T-helper 22 cell (primary cell): ENCODE results near the gene LRRC9.
"Not testable (repeated sequence)": the region's sequence is repeated elsewhere in the genome, so short reads cannot be mapped to it uniquely, and the experiment has no call there.

Experiments
- DNase-seq: peaks from one replicate; pipeline ENCODE4 v3.0.0-alpha.2; 2020; ENCODE audit warnings: low read depth

LRRC9 gene

DNA sequence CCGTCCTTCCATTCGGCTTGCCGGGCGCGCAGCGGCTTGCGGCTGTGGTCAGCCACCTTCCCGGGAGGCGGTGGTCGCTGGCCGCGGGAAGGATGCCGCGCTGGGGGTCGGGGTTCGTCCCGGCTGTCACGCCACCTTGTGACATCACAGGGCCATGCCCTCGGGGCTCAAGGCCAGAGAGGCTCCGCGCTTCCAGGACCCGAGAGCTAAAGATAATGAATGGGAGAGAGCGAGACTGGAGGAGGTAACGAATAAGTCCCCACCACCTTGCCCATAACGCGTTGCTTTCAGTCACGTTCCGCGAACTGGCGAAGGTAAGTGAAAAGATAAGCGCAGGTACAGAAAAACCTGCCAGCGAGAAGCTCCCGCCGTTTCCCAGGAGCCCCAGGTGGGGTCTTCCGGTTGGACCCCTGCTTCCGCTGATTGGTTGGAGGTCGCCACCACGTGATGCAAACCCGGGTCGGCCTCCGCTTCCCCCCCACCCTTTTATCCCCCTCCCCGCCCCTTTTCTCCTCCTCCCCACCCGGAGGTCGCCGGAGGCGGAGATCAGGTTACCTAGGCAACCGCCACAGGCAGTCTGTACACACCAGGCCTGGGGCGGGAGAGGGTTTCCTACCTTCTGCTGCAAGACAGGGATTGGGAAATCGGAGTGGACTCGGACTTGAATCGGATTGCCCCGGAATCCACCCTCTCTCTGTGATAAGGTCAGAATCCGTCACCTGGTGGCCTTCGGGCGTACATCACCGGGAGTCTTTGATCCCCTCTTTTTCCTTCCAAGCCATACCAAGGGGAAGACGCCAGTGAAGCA, at the start of gene LRRC9:
TSS of gene LRRC9 (plus strand) at position 575 of the 808 bp plus-strand sequence.
- DNase-seq, result no peak

DNA sequence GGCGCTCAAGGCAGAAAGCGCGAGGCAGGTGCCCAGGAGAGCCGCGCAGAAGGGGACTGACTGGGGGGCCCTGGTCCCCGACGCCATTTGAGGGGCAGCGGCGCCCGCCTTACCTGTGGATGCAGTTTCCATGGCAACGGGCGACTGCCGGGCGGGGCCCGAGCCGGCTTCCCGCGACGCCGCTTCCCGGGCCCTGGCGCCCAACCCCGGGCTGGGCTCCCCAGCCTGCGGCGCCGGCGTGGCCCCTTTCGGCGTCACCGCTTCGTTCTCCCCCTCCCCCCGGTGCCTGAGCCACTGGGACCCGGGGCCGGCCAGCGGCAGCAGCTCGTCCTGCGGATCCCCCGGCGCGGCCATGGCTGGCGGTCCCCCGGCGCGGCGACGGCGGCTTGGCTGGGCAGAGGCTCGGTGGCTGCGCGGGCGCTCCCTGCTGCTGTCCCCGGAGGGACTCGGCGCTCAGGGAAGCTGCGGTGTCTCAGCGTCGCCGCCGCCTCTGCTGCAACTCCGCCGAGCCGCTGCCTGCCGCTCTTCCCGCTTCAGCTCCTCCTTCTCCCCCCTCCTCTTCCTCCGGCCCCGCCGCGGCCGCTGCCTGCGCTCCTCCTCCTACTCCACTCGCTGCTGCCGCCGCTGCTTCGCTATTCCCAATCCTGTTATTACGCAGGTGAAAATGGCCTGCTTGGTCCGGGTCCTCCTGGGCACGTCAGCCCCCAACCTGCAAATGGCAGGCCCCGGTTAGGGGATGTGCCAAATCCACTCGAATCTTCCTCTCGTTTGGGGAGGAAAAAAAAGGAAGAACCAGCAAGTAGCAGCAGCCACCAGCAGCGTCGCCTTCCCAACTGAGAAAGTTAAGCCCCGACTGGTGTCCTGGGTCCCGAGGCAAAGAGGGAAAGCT, 49.4 kb upstream of the LRRC9 start, which contains the start of gene RTN1:
TSS of gene RTN1 (minus strand) at position 500 of the 889 bp plus-strand sequence. CDS start at position 354, 146 bp downstream.
- no peak for DNase-seq

DNA sequence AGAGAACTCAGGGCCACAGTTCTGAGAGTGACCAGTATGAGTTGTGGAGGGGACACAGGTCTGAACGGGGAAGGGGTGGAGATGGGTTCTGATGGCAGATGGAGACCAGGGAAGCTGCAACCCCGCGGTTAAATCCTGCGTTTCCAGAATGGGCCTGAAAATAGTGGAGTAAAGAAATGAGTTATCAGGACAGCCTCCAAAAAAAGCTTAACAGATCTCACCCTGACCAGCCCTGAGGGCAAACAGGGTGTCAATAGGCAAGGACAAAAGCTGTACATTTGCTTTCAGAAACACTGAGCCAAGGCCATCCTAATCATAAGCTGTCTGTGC, 48.8 kb upstream of the LRRC9 start:
- no peak for DNase-seq

DNA sequence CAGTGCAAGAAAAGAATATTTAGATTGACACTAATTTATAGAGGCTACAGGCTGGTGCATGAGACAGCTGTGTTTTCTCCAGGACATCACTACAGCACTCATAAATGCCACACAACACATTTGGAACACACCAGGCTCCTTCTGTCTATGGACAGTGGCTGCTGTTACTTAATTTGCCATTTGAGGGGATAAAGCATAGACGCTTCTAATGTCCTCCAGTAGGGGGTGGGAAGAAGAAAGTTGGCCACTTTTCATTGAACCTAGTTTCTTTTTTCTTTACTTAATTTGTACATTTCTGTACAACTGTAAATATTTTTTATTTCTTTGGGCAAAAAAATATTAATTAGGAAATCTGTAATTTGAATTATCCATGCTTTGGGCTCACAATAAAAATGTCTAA, 37.0 kb upstream of the LRRC9 start:
- DNase-seq, result no peak

DNA sequence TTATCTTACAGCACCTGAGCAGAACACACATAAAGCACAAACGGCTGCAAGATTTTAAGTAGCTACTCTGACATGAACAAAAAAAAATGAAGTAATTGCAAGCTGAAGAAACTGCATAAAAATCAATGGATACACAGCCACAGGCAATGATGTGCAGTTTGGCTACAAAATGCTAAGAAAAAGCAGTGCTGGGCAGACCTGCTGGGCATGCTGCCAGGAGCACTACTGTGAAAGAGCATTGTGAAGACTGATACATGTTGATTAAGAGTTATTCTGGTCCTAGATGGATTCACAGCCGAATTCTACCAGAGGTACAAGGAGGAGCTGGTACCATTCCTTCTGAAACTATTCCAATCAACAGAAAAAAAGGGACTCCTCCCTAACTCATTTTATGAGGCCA, 29.3 kb upstream of the LRRC9 start:
- DNase-seq, result no peak

DNA sequence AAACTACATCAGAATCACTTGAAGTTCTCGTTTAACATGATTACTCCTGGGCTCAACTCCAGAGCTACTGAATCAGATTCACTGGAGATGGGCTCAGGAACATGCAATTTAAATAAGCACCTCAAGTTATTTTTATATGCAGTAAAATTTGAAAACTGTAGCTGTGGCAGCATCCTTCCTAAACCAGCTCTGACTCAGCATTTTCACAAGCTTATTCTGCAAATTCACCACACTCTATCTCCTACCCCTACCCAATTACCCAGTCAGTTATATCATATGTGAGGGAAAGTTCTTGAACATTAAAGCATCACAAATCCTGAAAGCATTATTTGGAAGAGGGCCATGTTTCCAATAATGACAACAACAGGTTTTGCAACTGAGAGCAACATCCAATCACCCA, 24.2 kb upstream of the LRRC9 start:
- DNase-seq, result no peak

DNA sequence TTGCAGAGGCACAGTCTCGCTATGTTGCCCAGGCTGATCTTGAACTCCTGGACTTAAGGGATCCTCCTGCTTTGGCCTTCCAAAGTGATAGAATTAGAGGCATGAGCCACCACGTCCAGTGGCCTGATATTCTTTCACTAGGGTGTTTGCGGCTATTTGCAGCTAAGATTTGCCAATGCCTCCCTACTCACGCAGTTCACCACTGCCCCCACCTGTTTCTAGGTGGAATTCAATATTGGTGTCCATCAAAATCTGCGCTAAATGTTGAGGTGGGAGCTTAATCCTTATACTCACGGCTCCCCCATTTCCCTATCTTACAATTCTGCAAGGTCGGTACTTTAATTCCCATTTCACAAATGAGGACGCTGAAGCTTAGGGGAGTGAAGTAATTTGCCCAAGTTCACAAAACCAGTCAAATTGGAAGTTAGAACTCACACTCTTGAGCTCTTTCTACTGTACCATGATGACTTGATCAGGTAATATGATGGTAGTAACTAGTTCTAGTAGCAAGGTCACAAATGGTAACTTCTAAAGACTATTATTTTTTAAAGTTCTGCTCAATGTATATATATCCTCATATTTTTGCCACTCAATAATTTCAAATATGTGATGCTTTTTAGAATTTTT, 22.1 kb upstream of the LRRC9 start:
- DNase-seq, result no peak

DNA sequence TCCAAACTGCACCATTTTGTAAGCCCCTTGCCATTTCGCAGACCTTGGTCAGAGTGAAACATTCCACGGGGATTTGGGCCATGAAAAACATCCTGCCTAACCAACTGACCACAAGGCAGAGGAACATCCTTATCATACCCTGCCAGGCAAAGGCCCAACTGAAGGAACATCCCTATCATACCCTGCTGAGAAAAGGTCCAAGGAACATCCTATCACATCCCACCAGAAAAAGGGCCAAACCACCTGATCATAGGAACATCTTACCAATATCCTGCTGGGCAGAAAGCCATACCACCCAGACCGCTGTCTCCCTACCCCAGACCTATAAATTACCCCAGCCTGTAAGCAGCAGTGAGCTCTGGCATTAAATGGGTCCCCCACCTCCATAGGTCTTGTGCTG, 19.4 kb upstream of the LRRC9 start:
- DNase-seq, result no peak

DNA sequence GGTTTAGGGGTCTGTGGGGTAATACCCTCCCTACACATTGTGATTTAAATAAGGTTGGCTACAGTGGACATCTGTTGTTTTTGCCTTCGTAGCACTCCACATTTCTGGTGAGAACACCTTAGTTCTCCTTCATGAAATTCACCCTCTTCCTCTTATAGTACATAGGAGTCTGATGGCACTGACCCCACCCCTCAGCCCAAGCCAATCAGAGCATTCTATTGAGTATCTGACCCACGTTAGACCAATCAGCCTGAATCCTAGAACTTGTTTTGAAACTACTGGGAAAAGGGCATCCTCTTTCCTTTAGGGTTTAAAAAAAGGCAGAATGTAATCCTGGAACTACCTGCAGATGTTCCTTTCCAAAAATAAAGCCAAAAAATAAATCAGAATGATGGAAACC, 15.8 kb upstream of the LRRC9 start:
- DNase-seq, result no peak

DNA sequence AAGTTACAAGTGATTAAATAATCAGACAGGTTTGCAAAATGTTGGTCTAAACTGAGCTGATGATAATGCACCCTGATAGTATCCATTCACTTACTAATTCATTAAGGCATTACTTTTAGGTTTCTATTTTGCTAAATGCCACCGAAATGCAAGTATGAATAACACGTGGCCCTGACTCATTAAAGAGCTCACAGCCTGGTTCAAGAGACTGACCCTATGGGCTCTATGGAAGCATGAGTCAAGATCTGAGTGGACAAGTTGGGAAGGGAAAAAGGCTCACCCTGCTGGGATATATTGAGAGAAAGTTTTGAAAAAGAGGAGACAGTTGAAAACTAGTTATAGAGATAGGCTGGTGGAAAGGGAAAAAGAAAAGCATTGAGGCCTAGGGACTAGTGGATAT, 14.8 kb upstream of the LRRC9 start:
- no peak for DNase-seq

DNA sequence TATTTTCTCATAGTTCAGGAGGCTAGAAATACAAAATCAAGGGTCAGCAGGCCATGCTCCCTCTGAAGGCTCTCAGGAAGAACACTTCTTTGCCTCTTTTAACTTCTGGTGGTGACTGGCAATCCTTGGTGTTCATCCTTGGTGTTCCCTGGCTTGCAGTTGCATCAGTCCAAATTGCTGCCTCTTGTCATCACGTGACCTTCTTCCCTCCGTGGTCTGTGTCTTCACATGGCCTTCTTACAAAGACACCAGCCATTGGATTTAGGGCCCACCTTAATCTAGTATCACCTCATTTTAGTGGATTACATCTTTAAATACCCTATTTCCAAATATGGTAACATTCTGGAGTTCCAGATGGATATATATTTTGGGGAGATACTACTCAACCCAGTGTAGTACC, 7.5 kb upstream of the LRRC9 start:
- no peak for DNase-seq

DNA sequence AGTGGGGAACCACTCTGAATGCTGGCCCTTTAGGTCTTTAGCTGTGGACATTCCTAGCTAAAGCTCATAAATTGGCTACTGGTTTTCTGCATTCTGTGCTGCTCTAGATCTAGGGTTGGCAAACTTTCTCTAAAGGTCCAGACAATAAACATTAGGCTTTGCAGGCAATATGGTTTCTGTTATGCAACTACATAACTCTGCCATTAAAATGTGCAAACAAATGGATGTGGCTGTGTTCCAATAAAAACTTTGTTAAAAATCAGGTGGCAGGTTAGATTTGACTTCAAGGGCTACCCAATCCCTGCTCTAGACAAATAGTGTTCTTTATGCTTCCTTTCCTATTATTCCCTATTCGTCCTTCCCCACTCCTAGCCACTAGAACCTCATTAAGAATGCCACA, 6.8 kb upstream of the LRRC9 start:
- DNase-seq, result no peak

DNA sequence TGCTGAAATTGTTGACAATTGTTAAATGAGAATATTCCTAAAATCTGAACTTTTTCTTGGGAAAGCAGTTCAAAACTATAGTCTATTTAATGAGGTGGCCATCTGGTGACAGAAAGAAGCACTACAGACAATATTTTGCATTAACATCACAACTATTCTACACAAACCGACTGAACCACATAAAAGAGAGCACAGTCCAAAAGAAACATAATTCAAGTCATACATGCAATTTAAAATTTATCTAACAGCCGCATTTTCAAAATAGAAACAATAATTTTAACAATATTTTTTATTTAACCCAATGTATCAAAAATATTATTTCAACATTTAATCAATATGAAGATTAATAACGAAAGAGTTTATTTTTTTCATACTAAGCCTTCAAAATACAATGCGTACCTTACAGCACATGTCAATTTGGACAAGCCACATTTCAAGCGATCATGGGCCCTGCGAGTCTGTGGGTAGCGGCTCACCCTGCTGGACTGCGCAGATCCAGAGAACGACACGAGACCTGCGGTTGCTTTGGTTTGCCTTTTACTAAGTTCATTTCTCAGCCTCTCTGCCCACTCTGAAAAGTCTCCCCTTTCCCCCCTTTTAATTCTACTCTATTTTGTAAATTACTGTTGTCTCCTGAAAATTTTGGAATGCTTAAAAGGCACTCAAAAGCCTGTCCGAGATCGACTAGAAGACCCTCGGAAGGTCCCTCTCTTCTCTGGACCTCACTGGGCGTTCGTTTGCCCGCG, 947 bp upstream of the LRRC9 start:
- DNase-seq, result no peak

DNA sequence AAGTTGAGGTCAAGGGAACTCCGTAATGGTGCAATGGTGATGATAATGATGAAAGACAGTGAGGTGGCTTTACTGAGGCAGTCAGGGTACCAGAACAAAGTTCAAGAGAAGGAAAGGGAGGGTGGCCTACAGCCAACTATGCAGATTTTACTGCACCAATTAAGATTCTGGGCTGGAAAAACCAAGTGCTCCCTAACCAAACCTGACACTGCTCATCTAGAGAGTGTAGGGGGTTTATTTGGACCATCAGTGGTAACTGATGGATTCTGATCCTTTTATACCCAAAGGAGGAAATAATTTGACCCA, 387 bp downstream of the LRRC9 start:
- DNase-seq, result no peak

DNA sequence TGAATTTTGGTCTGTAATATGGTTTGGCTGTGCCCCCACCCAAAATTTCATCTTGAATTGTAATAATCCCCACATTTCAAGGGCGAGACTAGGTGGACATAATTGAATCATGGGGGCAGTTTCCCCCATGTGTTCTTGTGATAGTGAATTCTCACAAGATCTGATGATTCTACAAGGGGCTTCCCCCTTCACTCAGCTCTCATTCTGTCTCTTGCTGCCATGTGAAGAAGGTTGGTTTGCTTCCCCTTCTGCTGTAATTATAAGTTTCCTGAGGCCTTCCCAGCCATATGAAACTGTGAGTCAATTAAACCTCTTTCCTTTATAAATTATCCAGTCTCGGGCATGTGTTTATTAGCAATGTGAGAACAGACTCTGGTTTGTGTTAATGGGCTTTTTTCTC, 5.9 kb downstream of the LRRC9 start:
- no peak for DNase-seq

DNA sequence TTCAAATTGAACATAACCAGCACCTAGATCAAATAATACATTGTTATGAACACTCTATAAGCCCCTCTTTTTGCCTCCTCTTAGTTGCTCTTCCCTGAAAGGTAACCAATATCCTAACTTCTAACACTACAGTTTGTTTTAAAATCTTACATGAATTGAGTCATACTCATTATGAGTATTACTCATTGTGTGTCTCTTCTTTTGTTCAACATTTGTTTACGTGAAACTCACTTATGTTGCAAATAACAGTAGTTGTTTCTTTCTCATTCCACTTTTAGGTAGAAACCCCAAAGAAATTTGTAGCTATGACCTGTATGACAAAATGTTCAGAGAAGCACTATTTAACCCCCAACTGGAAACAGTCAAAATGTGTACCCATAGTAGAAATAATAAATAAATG, 6.6 kb downstream of the LRRC9 start:
- DNase-seq, result no peak

DNA sequence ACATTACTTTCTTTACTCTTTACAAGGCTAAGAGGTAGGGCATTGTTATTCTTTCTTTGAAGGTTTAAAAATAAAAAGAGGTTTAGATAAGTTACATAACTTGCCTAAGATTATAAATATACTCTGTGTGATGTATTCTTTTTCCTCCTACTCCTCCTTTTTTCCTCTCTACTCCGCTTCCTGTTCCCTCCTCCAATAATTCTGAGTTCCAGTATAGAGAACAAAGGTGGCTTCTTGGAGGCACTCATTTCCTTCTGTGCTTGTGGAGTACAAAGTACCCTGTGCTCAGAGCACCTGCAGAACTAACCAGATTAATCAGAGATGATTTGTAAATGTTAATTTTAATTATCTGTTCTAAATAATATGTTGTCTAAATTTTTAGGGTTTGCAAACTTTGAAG, 11.3 kb downstream of the LRRC9 start:
- DNase-seq, result no peak

DNA sequence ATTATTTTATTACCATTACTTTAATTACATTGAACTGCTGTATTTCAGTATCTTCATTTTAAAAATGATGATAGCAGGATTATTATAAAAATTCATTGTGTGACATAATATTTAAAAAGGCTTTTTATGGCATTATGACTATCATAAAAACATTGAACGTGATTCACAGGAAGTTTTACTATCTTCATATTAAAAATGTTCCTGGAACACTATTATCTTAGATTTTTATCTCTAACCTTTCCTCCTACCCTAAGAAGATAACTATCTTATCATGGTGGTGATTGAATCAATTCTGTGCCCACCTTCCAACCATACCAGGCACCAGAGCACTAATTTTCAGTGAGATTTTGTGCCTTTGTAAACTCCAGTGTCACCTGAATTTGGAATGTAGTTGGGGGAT, 16.2 kb downstream of the LRRC9 start:
- no peak for DNase-seq

DNA sequence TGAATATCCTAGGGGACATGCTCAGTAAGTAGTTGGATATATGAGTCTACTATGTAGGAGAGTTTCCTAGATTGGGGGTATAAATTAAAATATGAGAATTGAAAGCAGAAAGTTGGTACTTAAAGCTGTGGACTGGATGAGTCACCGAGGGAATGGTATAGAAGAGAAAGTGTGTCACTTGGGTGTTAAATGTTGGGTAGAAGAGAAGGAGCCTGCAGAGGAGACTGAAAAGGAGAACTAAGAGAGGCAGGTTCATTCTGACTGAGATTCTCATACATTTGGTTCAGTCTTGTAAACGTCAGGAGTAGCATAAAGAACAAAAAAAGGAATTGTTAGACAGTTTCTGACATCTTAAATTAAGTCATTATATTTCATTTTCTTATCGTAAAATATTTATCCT, 19.9 kb downstream of the LRRC9 start:
- no peak for DNase-seq

DNA sequence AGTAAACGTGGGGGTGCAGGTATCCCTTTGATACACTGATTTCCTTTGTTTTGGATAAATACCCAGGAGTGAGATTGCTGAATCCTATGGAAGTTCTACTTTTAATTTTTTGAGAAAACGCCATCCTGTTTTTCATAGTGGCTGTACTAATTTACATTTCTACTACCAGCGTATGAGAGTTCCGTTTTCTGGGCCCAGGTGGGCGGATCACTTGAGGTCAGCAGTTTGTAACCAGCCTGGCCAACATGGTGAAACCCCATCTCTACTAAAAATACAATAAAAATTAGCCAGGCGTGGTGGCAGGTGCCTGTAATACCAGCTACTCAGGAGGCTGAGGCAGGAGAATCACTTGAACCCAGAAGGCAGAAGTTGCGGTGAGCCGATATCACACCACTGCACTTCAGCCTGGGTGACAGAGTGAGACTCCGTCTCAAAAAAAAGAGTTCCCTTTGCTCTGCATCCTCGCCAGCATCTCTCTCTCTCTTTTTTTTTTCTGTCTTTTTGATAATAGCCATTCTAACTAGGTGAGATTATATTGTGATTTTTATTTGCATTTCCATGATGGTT, 22.4 kb downstream of the LRRC9 start:
- DNase-seq, result not testable (repeated sequence)

DNA sequence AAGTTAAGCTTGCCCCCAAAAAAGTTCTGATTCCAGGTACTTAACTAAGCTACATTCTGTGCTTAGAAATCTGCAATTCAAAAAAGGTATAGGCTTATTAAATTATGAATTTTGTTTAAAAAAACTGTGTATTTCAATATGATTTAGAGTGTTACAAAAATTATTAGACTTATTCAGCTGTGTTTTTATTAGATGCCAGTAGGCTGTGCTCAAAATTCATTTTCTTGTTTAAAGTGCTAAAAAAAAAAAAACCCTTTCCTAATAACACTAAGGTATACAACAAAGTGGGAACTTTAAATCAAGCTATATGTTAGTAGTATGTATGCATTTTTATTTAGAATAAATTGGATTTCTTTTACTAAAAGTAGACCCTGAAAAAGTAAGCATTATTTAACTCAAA, 25.0 kb downstream of the LRRC9 start:
- no peak for DNase-seq

DNA sequence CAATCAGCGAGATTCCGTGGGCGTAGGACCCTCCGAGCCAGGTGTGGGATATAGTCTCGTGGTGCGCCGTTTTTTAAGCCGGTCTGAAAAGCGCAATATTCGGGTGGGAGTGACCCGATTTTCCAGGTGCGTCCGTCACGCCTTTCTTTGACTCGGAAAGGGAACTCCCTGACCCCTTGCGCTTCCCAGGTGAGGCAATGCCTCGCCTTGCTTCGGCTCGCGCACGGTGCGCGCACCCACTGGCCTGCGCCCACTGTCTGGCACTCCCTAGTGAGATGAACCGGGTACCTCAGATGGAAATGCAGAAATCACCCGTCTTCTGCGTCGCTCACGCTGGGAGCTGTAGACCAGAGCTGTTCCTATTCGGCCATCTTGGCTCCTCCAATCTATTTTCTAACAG, 32.2 kb downstream of the LRRC9 start:
- not testable (repeated sequence) for DNase-seq
